CD14-positive monocyte (primary cell): ENCODE results near the gene ABCA2. TPM values are rescaled to one million over a fixed set of nuclear protein-coding genes. Genes with fewer than 3 reads are reported as not detected.

ENCODE experiments used
- DNase-seq, 3 donors: peaks; one replicate each; pipeline ENCODE4 v3.0.0-alpha.2; 2011 to 2022
- H2AFZ ChIP-seq: 2 replicates; pipeline ENCODE4 v1.6.0; 2012; ENCODE audit warnings: mild to moderate bottlenecking, low read depth, low read length, inconsistent platforms; ENCODE audit not compliant: insufficient read depth, poor library complexity, severe bottlenecking
- H3K27ac ChIP-seq, 2 donors: 1 replicate in 1 of 2; 2 replicates in 1 of 2; pipeline ENCODE4 v1.5.1; 2012 to 2013; ENCODE audit warnings: low read length in 2 of 2, control low read depth in 1 of 2, inconsistent platforms in 1 of 2, low read depth in 1 of 2, mild to moderate bottlenecking in 1 of 2
- H3K27me3 ChIP-seq, 2 donors: one replicate each; pipeline versions ENCODE4 v1.6.0 to v1.6.1; 2011 to 2013; ENCODE audit warnings: low read length in 2 of 2; ENCODE audit not compliant: control insufficient read depth in 2 of 2, insufficient read depth in 2 of 2
- H3K36me3 ChIP-seq, 2 donors: replicated peaks in 1 of 2; 1 replicate in 1 of 2; 2 replicates in 1 of 2; pipeline versions ENCODE4 v1.5.1 to v1.6.1; 2012 to 2013; ENCODE audit warnings: low read length in 2 of 2, control low read depth in 1 of 2, inconsistent platforms in 1 of 2, mild to moderate bottlenecking in 1 of 2; ENCODE audit not compliant: insufficient read depth in 2 of 2, control insufficient read depth in 1 of 2
- H3K4me1 ChIP-seq, 2 donors: 1 replicate in 1 of 2; 2 replicates in 1 of 2; pipeline versions ENCODE4 v1.5.1 to v1.6.1; 2012 to 2013; ENCODE audit warnings: low read length in 2 of 2, control low read depth in 1 of 2, inconsistent platforms in 1 of 2, mild to moderate bottlenecking in 1 of 2, moderate library complexity in 1 of 2; ENCODE audit not compliant: insufficient read depth in 2 of 2, control insufficient read depth in 1 of 2
- H3K4me2 ChIP-seq: replicated peaks from 2 replicates; pipeline ENCODE3; 2012; ENCODE audit warnings: low read length, moderate library complexity, mild to moderate bottlenecking; ENCODE audit not compliant: poor library complexity, severe bottlenecking; ENCODE audit errors: extremely low read depth
- H3K4me3 ChIP-seq, 3 experiments: fragments of 200-600 bp in 1 of 3; sonication (generic) in 1 of 3; replicated peaks in 1 of 3; 1 replicate in 2 of 3; 2 replicates in 1 of 3; pipeline ENCODE4 v1.5.1; 2011 to 2013; ENCODE audit warnings: low read length in 3 of 3, mild to moderate bottlenecking in 3 of 3, control low read depth in 2 of 3, low read depth in 2 of 3, inconsistent platforms in 1 of 3, moderate library complexity in 1 of 3
- H3K79me2 ChIP-seq: 2 replicates; pipeline ENCODE4 v1.6.0; 2012; ENCODE audit warnings: mild to moderate bottlenecking, control low read depth, inconsistent platforms, low read length, moderate library complexity; ENCODE audit not compliant: insufficient read depth
- H3K9ac ChIP-seq: 2 replicates; pipeline ENCODE4 v1.6.0; 2017; ENCODE audit warnings: low read length, mild to moderate bottlenecking; ENCODE audit not compliant: insufficient read depth, poor library complexity, severe bottlenecking
- H3K9me3 ChIP-seq, 2 donors: replicated peaks in 1 of 2; 1 replicate in 1 of 2; 2 replicates in 1 of 2; pipeline versions ENCODE4 v1.5.1 to v1.6.1; 2012 to 2013; ENCODE audit warnings: low read length in 2 of 2, control low read depth in 1 of 2; ENCODE audit not compliant: control insufficient read depth in 1 of 2, insufficient read depth in 1 of 2
- H4K20me1 ChIP-seq: 2 replicates; pipeline ENCODE4 v1.6.0; 2012; ENCODE audit warnings: mild to moderate bottlenecking, low read length, control low read depth, moderate library complexity; ENCODE audit not compliant: insufficient read depth
- H3K27ac Mint-ChIP-seq, 7 donors: one replicate each; pipeline ENCODE4 v1.8.0; 2020; ENCODE audit warnings: mild to moderate bottlenecking in 7 of 7, mixed read lengths in 7 of 7, moderate library complexity in 6 of 7, inconsistent platforms in 2 of 7
- H3K27me3 Mint-ChIP-seq, 3 donors: one replicate each; pipeline ENCODE4 v1.8.0; 2021 to 2022; ENCODE audit warnings: low read depth in 3 of 3, mild to moderate bottlenecking in 3 of 3, mixed read lengths in 3 of 3, moderate library complexity in 3 of 3, inconsistent platforms in 1 of 3
- H3K36me3 Mint-ChIP-seq, 2 donors: one replicate each; pipeline ENCODE4 v1.8.0; 2020; ENCODE audit warnings: mixed read lengths in 2 of 2, inconsistent platforms in 1 of 2, mild to moderate bottlenecking in 1 of 2
- H3K4me1 Mint-ChIP-seq: one replicate; pipeline ENCODE4 v1.8.0; 2020; ENCODE audit warnings: mild to moderate bottlenecking, mixed read lengths
- H3K4me3 Mint-ChIP-seq, 2 donors: one replicate each; pipeline ENCODE4 v1.8.0; 2020; ENCODE audit warnings: mild to moderate bottlenecking in 2 of 2, mixed read lengths in 2 of 2, moderate library complexity in 1 of 2
- H3K9me3 Mint-ChIP-seq, 7 donors: one replicate each; pipeline ENCODE4 v1.8.0; 2020 to 2022; ENCODE audit warnings: mixed read lengths in 7 of 7, mild to moderate bottlenecking in 6 of 7, moderate library complexity in 6 of 7, inconsistent platforms in 2 of 7
- WGBS: methylation state at CpG from one replicate; pipeline ENCODE4 v1.1.5; 2013; ENCODE audit warnings: missing lambda C conversion rate; ENCODE audit not compliant: insufficient coverage; 5-methylcytosine and 5-hydroxymethylcytosine counted together
- intact Hi-C, 2 donors: fragments of 100-400 bp; cut with micrococcal nuclease; formaldehyde crosslinking; loops; one replicate each; pipeline versions ENCODE4 v1.15.0 to v1.15.1; 2023
- polyA plus RNA-seq, 3 donors: library from polyadenylated mRNA; depleted of rRNA in 1 of 3; unstranded in 2 of 3; stranded (reverse) in 1 of 3; fragments of 300-500 nt in 2 of 3; fragments of >200 nt in 1 of 3; fragmentation: Illumina TruSeq in 2 of 3; gene quantifications; 1 replicate in 2 of 3; 2 replicates in 1 of 3; pipeline ENCODE4 v1.2.3, GENCODE V29; 2012 to 2021
- TF ChIP-seq, protein P1 (sequence below): fragments of 200-600 bp; IDR thresholded peaks from one replicate; pipeline ENCODE4 v1.8.0; 2022; ENCODE audit warnings: antibody characterized with exemption, mild to moderate bottlenecking

Gene ABCA2
- polyA plus RNA-seq, 3 donors = 0.18 to 30.7 (median 0.40) TPM

DNA sequence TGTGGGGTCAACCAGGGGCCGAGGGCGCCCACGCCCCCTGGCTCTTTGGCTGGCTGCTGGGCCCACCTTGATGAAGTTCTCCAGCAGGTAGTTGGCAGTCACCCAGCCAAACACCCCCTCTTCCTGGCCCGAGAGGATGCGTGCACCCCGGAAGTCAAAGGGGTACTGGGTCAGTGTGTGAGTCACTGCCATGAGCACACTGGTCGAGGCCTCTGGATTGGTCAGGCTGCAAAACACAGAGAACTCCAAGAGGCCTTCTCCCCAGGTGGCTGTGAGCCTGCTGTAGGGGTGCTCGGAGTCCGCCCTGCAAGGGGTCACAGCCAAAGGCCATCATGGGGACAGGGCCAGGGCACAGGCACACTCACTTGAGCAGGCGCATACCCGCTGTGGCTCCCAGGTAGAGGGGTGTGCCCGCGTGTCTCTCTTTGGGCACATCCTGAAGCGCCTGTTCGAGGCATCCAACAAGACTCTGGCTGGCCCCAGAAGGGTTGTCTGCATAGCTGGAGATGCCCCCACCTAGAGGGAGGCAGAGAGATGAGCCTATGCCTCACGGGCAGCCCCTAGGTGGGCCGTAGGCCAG is 23.2 kb upstream of the ABCA2 start:
- peaks cover 3 to 14% of the 10 kb centered on the region in 2 donors for H3K4me1 ChIP-seq
- no peak for DNase-seq
- H3K4me2 ChIP-seq = no peak overlapping the region
- H2AFZ ChIP-seq = no peak overlapping the region
- H3K4me3 Mint-ChIP-seq = no peak overlapping the region
- H3K27ac ChIP-seq = no peak overlapping the region
- WGBS = 88% methylated on average over 16 of the region's 17 CpGs
- peaks cover 21 to 86% of the 10 kb centered on the region in 2 donors for H3K27me3 ChIP-seq
- no peak overlapping the region for H3K27ac Mint-ChIP-seq
- peaks cover 0 to 6% (median 0%) of the 10 kb centered on the region in 7 donors for H3K9me3 Mint-ChIP-seq
- H3K27me3 Mint-ChIP-seq = peaks cover 66 to 97% (median 78%) of the 10 kb centered on the region in 3 donors
- no peaks in the 10 kb centered on the region for H3K36me3 ChIP-seq
- peaks cover 0 to 11% of the 10 kb centered on the region in 2 donors for H3K9me3 ChIP-seq
- H3K9ac ChIP-seq = no peak overlapping the region
- no peaks in the 10 kb centered on the region for H3K79me2 ChIP-seq
- no peaks in the 10 kb centered on the region for H3K36me3 Mint-ChIP-seq
- intact Hi-C loops = no loop called here
- H3K4me3 ChIP-seq = no peak overlapping the region
- H3K4me1 Mint-ChIP-seq = peaks cover 8% of the 10 kb centered on the region
- TF ChIP-seq, protein P1, sequence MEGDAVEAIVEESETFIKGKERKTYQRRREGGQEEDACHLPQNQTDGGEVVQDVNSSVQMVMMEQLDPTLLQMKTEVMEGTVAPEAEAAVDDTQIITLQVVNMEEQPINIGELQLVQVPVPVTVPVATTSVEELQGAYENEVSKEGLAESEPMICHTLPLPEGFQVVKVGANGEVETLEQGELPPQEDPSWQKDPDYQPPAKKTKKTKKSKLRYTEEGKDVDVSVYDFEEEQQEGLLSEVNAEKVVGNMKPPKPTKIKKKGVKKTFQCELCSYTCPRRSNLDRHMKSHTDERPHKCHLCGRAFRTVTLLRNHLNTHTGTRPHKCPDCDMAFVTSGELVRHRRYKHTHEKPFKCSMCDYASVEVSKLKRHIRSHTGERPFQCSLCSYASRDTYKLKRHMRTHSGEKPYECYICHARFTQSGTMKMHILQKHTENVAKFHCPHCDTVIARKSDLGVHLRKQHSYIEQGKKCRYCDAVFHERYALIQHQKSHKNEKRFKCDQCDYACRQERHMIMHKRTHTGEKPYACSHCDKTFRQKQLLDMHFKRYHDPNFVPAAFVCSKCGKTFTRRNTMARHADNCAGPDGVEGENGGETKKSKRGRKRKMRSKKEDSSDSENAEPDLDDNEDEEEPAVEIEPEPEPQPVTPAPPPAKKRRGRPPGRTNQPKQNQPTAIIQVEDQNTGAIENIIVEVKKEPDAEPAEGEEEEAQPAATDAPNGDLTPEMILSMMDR = no peak
- H4K20me1 ChIP-seq = no peaks in the 10 kb centered on the region

DNA sequence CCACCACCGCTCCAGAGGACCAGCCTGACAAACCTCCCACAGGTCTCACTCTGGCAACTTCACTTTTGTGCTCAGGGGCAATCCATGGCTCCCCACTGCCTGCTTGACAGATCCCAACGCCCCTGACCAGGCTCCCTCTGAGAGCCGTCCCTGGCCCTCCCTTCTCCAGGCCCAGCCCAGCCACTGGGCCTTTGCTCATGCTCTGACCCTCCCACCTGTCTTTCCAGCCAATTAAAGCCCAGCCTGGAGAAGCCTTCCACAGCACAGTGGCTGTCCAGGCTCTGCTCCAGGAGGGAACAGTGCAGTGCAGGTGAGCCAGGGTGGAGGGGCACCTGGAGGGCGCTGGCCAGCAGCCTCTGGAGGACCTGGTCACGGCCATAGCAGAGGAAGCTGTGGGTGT is 22.5 kb upstream of the ABCA2 start:
- Mint-ChIP-seq H3K4me1 (peaks cover 9% of the 10 kb centered on the region), H3K4me3 (no peak overlapping the region), H3K9me3 (peaks cover 0 to 6% (median 0%) of the 10 kb centered on the region in 7 donors), H3K27me3 (peaks cover 63 to 96% (median 79%) of the 10 kb centered on the region in 3 donors), H3K36me3 (no peaks in the 10 kb centered on the region), H3K27ac (no peak overlapping the region)
- no peak overlapping the region for H3K9ac ChIP-seq
- no peaks in the 10 kb centered on the region for H3K36me3 ChIP-seq
- H3K27me3 ChIP-seq = peaks cover 25 to 85% of the 10 kb centered on the region in 2 donors
- no peaks in the 10 kb centered on the region for H3K79me2 ChIP-seq
- intact Hi-C loops = no loop called here
- H3K4me3 ChIP-seq = no peak overlapping the region
- H3K9me3 ChIP-seq = peaks cover 0 to 11% of the 10 kb centered on the region in 2 donors
- H3K4me1 ChIP-seq = peaks cover 6 to 20% of the 10 kb centered on the region in 2 donors
- no peak overlapping the region for H3K4me2 ChIP-seq
- 100% methylated on average over 3 of the region's 5 CpGs for WGBS
- DNase-seq = no peak
- TF ChIP-seq, protein P1 = no peak
- H3K27ac ChIP-seq = no peak overlapping the region
- no peaks in the 10 kb centered on the region for H4K20me1 ChIP-seq
- H2AFZ ChIP-seq = no peak overlapping the region
